Testis (tissue), 3 donors: ENCODE results near the gene SANBR. TPM values are rescaled to one million over a fixed set of nuclear protein-coding genes. Genes with fewer than 3 reads are reported as not detected.

ENCODE experiments used
- DNase-seq: peaks from one replicate; pipeline ENCODE4 v3.0.0-alpha.2; 2019
- H3K27ac ChIP-seq, 2 donors: fragments of 200-600 bp; sonication (generic); one replicate each; pipeline ENCODE4 v1.5.1; 2019
- H3K27me3 ChIP-seq: fragments of 200-600 bp; sonication (generic); one replicate; pipeline ENCODE4 v1.5.1; 2019
- H3K36me3 ChIP-seq: fragments of 200-600 bp; sonication (generic); one replicate; pipeline ENCODE4 v1.5.1; 2017; ENCODE audit warnings: low read depth; ENCODE audit errors: missing control alignments
- H3K4me1 ChIP-seq: fragments of 200-600 bp; sonication (generic); one replicate; pipeline ENCODE4 v1.5.1; 2019
- H3K4me3 ChIP-seq, 2 donors: fragments of 200-600 bp; sonication (generic); one replicate each; pipeline ENCODE4 v1.5.1; 2017 to 2019
- H3K9me3 ChIP-seq: fragments of 200-600 bp; sonication (generic); one replicate; pipeline ENCODE4 v1.5.1; 2017
- POLR2A ChIP-seq: fragments of 450-650 bp; IDR thresholded peaks from one replicate; pipeline ENCODE4 v1.6.1; 2017; ENCODE audit warnings: antibody characterized with exemption, mild to moderate bottlenecking, moderate library complexity
- WGBS, 2 donors: methylation state at CpG; one replicate each; pipeline ENCODE4 v1.1.5; 2018; 5-methylcytosine and 5-hydroxymethylcytosine counted together
- intact Hi-C: fragments of 100-400 bp; cut with DNase I; formaldehyde crosslinking; loops from one replicate; pipeline ENCODE4 v1.15.1; 2023; ENCODE audit warnings: low total_unique reads
- polyA plus RNA-seq: library from polyadenylated mRNA; stranded (reverse); fragments of 350-450 nt; fragmentation: Illumina TruSeq; extraction: RNeasy Lipid Tissue Mini Kit (QIAGEN cat#74804); gene quantifications from one replicate; pipeline ENCODE4 v1.2.3, GENCODE V29; 2014; ENCODE audit warnings: low read depth, low replicate concordance; ENCODE audit not compliant: insufficient read depth
- total RNA-seq, 2 donors: library from RNA; depleted of rRNA; stranded (reverse); fragments of >200 nt; gene quantifications; one replicate each; pipeline ENCODE4 v1.2.3, GENCODE V29; 2016
- TF ChIP-seq, protein P1 (sequence below), 3 experiments: fragments of 450-650 bp in 2 of 3; fragments of 200-600 bp in 1 of 3; sonication (generic) in 1 of 3; IDR thresholded peaks; one replicate each; pipeline ENCODE4 v1.5.1; 2016 to 2019; ENCODE audit warnings: antibody characterized with exemption in 3 of 3, mild to moderate bottlenecking in 2 of 3, moderate library complexity in 1 of 3

Gene SANBR
- total and polyA plus RNA-seq, 3 donors from 2014 or later = 9.4 to 12.4 (median 11.1) TPM

DNA sequence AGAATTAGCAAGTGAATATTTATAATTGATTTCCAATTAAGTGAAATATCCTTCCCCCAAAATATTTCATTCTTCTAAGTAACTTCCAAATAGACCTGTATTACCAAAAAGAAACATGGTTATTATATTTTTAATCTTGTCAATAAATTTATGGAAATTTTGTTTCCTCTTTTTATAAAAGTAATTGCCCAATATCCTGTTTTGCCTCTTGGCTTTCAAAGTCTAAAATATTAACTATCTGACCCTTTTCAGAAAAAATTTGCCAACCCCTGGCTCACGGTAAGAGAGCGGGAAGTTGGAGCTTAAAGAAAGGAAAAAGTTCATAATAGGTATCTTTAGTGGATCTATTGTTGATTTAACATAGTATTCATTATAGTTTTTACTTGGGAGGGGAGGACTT lies 20.4 kb upstream of the SANBR start:
- DNase-seq = no peak
- H3K27me3 ChIP-seq = no peaks in the 10 kb centered on the region
- no peak for TF ChIP-seq POLR2A
- TF ChIP-seq, protein P1, sequence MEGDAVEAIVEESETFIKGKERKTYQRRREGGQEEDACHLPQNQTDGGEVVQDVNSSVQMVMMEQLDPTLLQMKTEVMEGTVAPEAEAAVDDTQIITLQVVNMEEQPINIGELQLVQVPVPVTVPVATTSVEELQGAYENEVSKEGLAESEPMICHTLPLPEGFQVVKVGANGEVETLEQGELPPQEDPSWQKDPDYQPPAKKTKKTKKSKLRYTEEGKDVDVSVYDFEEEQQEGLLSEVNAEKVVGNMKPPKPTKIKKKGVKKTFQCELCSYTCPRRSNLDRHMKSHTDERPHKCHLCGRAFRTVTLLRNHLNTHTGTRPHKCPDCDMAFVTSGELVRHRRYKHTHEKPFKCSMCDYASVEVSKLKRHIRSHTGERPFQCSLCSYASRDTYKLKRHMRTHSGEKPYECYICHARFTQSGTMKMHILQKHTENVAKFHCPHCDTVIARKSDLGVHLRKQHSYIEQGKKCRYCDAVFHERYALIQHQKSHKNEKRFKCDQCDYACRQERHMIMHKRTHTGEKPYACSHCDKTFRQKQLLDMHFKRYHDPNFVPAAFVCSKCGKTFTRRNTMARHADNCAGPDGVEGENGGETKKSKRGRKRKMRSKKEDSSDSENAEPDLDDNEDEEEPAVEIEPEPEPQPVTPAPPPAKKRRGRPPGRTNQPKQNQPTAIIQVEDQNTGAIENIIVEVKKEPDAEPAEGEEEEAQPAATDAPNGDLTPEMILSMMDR (IDR thresholded peaks at IDR 0.05) = no peak
- H3K27ac ChIP-seq = no peak overlapping the region
- no peak overlapping the region for H3K4me3 ChIP-seq
- 73 to 75% methylated on average over 2 of the region's 2 CpGs for WGBS, 2 donors
- intact Hi-C loops = no loop called here
- H3K36me3 ChIP-seq = peaks cover 3% of the 10 kb centered on the region
- no peaks in the 10 kb centered on the region for H3K9me3 ChIP-seq
- H3K4me1 ChIP-seq = peaks cover 5% of the 10 kb centered on the region

DNA sequence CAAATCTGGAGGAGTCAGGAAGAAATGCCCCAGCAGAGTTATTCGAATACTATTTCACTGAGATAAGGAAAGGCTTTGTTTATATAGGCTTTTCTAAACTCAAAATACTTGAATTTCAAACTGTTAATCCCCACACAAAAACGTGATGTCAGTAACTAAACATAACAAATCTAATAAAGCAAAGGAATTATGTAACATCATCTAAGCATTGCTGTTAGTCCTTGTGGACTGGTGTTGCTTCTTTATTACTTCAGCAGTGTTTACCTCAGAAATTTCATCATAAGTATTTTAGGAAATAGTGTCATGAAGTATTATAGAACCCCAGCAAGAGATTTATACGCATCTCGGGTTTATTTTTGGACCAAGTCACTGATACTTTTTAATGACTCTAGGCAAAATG lies 19.7 kb upstream of the SANBR start:
- no peak overlapping the region for H3K27ac ChIP-seq
- peaks cover 5% of the 10 kb centered on the region for H3K4me1 ChIP-seq
- H3K27me3 ChIP-seq = no peaks in the 10 kb centered on the region
- DNase-seq = no peak
- no peak for TF ChIP-seq POLR2A
- TF ChIP-seq, protein P1 (IDR thresholded peaks at IDR 0.05) = no peak
- intact Hi-C loops = no loop called here
- no peaks in the 10 kb centered on the region for H3K9me3 ChIP-seq
- 57% methylated on average over 4 of the region's 4 CpGs for WGBS, 2 donors
- peaks cover 3% of the 10 kb centered on the region for H3K36me3 ChIP-seq
- H3K4me3 ChIP-seq = no peak overlapping the region

DNA sequence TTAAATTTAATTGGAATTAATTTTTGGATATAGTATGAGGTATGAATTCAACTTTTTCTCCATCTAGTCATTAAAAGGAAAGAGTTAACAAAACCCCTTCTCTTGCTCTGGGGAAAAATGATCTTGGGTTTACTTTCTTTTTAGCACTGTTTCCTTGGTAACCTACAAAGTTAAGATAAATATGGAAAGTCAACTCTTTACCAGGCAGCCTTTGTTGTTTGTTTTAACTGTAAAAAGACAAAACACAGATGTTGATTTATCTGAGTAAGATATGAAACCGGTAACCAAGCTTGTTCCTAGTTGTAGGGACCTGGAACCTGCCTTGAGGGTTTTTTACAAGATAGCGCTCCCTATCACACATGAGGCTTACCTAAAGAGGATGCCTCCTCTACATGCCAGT lies 10.1 kb upstream of the SANBR start:
- intact Hi-C loops = no loop called here
- Histone ChIP-seq H3K4me3 (no peak overlapping the region), H3K27me3 (no peaks in the 10 kb centered on the region), H3K9me3 (no peaks in the 10 kb centered on the region), H3K4me1 (no peaks in the 10 kb centered on the region), H3K27ac (no peak overlapping the region), H3K36me3 (no peaks in the 10 kb centered on the region)
- WGBS, 2 donors = 53 to 58% methylated on average over 2 of the region's 2 CpGs
- TF ChIP-seq POLR2A = no peak
- TF ChIP-seq, protein P1 (IDR thresholded peaks at IDR 0.05) = no peak
- no peak for DNase-seq

DNA sequence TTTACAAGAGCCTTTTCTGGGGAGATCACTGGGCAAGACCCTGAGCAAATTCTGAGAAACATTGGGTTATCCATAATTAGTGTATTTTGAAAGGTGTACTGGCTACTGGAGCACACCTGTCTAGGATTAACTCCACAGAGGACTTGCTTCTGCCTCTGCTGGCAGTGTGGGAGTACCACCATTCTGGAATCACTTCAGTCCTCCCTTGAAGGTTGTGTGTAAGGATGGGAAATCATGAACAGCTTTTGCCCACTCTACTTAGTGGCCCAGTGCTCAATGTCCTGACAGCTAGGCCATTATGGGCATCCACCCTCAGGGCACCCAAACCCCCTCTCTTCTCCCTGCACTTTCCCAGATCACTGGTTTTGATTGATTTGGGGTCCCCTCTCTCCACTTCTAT lies 8.1 kb upstream of the SANBR start:
- TF ChIP-seq POLR2A = no peak
- TF ChIP-seq, protein P1 (IDR thresholded peaks at IDR 0.05) = no peak
- intact Hi-C loops = no loop called here

DNA sequence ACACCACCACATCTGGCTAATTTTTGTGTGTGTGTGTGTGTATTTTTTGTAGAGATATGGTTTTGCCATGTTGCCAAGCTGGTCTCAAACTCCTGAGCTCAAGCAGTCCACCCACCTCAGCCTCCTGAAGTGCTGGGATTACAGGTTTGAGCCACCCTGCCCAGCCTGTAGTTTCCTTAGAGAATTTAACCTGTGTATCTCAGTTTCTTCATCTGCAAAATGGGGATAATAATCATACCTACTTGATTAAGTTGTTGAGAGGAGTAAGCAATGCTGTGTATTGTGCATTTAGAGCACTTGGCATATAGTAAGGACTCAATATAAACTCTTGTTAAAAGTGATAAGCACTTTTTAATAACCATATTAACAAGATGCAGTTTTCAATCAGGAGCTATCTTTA lies 6.3 kb upstream of the SANBR start:
- Histone ChIP-seq H3K9me3 (no peaks in the 10 kb centered on the region), H3K36me3 (no peaks in the 10 kb centered on the region), H3K4me1 (no peaks in the 10 kb centered on the region), H3K27ac (no peak overlapping the region), H3K27me3 (no peaks in the 10 kb centered on the region), H3K4me3 (no peak overlapping the region)
- TF ChIP-seq, protein P1 (IDR thresholded peaks at IDR 0.05) = no peak
- TF ChIP-seq POLR2A = no peak
- intact Hi-C loops = no loop called here
- no peak for DNase-seq

More for the DNA sequence above, 8.1 kb upstream of the SANBR start:
- no peak overlapping the region for H3K4me3 ChIP-seq
- no peaks in the 10 kb centered on the region for H3K36me3 ChIP-seq
- H3K9me3 ChIP-seq = no peaks in the 10 kb centered on the region
- no peaks in the 10 kb centered on the region for H3K27me3 ChIP-seq
- no peak overlapping the region for H3K27ac ChIP-seq
- H3K4me1 ChIP-seq = no peaks in the 10 kb centered on the region
- no peak for DNase-seq
